Measurements from ENCODE around the gene TBC1D8. TPM values are rescaled to one million over a fixed set of nuclear protein-coding genes. Genes with fewer than 3 reads are reported as not detected.

The TBC1D8 gene
- total RNA-seq, 1 donor from 2014 or later, result 19.9 TPM

DNA sequence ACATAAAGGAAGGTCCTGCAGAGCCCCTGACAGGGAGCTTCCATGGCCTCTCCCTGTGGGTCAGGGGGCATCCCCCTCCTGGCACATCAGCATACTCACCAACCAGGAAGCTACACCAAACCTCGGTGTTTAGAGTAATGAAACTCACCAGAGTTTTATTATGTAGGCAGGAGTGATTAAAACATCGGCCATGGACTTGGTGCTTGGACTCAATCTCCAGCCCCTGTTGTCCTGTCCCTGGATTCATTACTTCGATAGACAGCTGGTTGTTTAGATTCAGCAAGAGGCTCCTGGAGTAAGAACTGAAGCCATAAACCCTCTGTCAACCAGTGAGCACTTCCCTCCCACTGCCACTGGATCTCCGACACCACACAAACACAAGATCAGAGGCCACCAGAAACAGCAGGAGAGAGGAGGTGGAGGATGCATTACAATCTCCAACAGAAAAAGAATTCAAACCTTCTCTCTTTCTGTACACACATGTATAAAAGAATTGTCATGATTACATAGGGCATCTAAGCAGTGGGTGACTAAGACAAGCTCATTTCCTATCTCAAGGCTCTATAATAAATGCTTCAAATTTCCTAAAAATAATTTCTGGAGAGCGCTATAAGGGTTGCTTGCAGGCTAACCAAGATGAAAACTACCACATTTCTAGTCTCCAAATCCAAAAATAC lies 27.2 kb downstream of the TBC1D8 start:
- no peak for ATAC-seq
- intact Hi-C loops (cut with DNase I), result no loop called here
- no peak for DNase-seq
- peaks cover 61% of the 10 kb centered on the region for H3K4me1 ChIP-seq
- peak overlapping the region; percentile 75 for H3K27ac ChIP-seq
- no peaks in the 10 kb centered on the region for H3K9me3 ChIP-seq
- no peaks in the 10 kb centered on the region for H3K36me3 ChIP-seq
- no peaks in the 10 kb centered on the region for H3K27me3 ChIP-seq
- TF ChIP-seq, protein P1, sequence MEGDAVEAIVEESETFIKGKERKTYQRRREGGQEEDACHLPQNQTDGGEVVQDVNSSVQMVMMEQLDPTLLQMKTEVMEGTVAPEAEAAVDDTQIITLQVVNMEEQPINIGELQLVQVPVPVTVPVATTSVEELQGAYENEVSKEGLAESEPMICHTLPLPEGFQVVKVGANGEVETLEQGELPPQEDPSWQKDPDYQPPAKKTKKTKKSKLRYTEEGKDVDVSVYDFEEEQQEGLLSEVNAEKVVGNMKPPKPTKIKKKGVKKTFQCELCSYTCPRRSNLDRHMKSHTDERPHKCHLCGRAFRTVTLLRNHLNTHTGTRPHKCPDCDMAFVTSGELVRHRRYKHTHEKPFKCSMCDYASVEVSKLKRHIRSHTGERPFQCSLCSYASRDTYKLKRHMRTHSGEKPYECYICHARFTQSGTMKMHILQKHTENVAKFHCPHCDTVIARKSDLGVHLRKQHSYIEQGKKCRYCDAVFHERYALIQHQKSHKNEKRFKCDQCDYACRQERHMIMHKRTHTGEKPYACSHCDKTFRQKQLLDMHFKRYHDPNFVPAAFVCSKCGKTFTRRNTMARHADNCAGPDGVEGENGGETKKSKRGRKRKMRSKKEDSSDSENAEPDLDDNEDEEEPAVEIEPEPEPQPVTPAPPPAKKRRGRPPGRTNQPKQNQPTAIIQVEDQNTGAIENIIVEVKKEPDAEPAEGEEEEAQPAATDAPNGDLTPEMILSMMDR (IDR thresholded peaks at IDR 0.05), result no peak
- H3K4me3 ChIP-seq, result no peak overlapping the region

- Histone ChIP-seq H3K4me3 (no peak overlapping the region), H3K4me1 (peaks cover 62% of the 10 kb centered on the region), H3K9me3 (no peaks in the 10 kb centered on the region), H3K27ac (peak overlapping the region; percentile 59), H3K27me3 (no peaks in the 10 kb centered on the region), H3K36me3 (no peaks in the 10 kb centered on the region)
- ATAC-seq, result no peak
- no peak for DNase-seq
- intact Hi-C loops (cut with DNase I), result no loop called here
- TF ChIP-seq, protein P1 (IDR thresholded peaks at IDR 0.05), result no peak
Observed at GRCh38 chr2:101121174-101121573, 30.0 kb downstream of the TBC1D8 start.

GRCh38 chr2:101120124-101120996 lies 30.8 kb downstream of the TBC1D8 start:
- H3K4me3 ChIP-seq, result no peak overlapping the region
- intact Hi-C loops (cut with DNase I), result no loop called here
- peak overlapping the region; percentile 59 for H3K27ac ChIP-seq
- ATAC-seq, result peak; percentile 92
- H3K36me3 ChIP-seq, result no peaks in the 10 kb centered on the region
- H3K27me3 ChIP-seq, result no peaks in the 10 kb centered on the region
- peak; percentile 86 for DNase-seq
- peaks cover 58% of the 10 kb centered on the region for H3K4me1 ChIP-seq
- no peaks in the 10 kb centered on the region for H3K9me3 ChIP-seq
- TF ChIP-seq, protein P1 (IDR thresholded peaks at IDR 0.05), result no peak

GRCh38 chr2:101119431-101119830 lies 31.8 kb downstream of the TBC1D8 start:
- DNase-seq (no peak), ATAC-seq (peak; percentile 43)
- no peak overlapping the region for H3K4me3 ChIP-seq
- H3K9me3 ChIP-seq, result no peaks in the 10 kb centered on the region
- intact Hi-C loops (cut with DNase I), result no loop called here
- no peaks in the 10 kb centered on the region for H3K27me3 ChIP-seq
- no peaks in the 10 kb centered on the region for H3K36me3 ChIP-seq
- TF ChIP-seq, protein P1 (IDR thresholded peaks at IDR 0.05), result no peak
- peaks cover 49% of the 10 kb centered on the region for H3K4me1 ChIP-seq
- no peak overlapping the region for H3K27ac ChIP-seq

DNA sequence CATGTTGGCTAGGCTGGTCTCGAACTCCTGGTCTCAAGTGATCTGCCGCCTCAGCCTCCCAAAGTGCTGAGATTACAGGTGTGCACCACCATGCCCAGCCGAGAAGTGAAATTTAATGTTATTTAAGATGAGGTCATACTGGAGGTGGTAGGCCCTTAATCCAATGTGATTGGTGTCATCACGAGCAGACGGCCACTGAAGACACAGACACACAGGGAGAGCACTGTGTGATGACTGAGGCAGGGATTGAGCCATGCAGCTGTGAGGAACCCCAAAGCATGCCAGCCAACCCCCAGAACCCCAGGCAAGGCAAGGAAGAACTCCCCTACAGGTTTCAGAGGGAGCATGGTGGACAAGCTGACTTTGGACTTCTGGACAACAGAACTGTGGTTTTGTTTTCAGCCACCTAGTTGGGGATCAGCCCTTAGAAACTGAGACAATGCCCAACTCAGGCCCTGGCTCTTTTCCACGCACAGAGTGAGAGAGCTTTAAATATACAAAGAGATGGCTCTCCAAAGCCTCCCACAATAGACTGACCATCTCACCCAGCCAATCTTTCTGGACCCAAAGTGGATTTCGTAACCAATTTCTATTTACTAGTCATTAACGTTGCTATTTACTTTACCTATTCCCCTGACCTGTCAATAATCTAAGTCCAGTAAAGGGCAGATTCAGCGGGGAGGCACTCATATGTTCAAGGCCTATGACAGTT lies 34.2 kb downstream of the TBC1D8 start:
- Histone ChIP-seq H3K4me1 (peaks cover 54% of the 10 kb centered on the region), H3K9me3 (no peaks in the 10 kb centered on the region), H3K27me3 (no peaks in the 10 kb centered on the region), H3K27ac (peak overlapping the region; percentile 13), H3K36me3 (no peaks in the 10 kb centered on the region), H3K4me3 (no peak overlapping the region)
- DNase-seq (no peak), ATAC-seq (no peak)
- TF ChIP-seq, protein P1 (IDR thresholded peaks at IDR 0.05), result no peak
- intact Hi-C loops (cut with DNase I), result no loop called here
